GM15510 (cell line): ENCODE measurements around the gene HES1.

Experiments used
- POLR2A ChIP-seq: IDR thresholded peaks from 3 replicates; pipeline ENCODE4 v1.6.1; 2011; ENCODE audit warnings: borderline replicate concordance; ENCODE audit not compliant: insufficient read length; ENCODE audit errors: extremely low read depth

The HES1 gene

DNA sequence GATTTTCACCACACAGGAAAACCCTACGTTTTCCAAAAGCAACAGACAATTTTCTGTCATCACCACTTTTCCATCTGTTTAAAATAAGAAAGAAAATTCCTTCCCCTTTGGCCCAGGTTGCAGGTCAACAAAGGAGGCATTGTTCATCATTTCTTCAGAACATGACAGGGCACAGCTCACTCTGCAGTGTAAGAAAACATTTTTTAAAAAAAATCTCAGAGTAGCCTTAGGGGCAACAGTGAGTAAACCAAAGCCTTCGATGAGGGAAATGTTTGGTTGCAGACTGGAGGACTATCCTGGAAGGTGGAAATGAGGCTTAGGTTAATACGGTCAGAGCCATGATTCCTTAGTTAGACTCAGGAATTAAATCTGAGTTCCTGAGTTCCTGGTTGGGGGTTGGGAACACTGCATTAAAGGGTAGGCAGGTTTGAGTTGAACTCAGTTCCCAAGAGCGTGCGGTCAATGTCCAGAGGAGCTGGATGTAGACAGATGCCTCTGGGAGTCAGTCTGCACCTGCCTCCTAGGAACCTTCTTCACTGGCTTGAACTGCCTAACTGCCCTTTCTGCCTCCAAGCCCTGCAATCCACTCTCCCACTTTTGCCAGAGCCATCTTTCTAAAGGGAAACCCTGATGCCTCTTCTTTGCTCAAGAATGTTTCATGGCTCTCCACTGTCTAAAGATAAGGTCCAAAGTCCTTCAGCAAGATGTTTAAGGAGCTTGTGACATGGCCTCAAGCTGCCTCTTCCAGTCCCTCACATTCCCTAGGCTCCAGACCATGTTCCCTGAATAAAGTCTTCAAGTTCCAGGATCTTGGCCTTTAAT, 3.3 kb upstream of the HES1 start:
- TF ChIP-seq POLR2A: no peak

DNA sequence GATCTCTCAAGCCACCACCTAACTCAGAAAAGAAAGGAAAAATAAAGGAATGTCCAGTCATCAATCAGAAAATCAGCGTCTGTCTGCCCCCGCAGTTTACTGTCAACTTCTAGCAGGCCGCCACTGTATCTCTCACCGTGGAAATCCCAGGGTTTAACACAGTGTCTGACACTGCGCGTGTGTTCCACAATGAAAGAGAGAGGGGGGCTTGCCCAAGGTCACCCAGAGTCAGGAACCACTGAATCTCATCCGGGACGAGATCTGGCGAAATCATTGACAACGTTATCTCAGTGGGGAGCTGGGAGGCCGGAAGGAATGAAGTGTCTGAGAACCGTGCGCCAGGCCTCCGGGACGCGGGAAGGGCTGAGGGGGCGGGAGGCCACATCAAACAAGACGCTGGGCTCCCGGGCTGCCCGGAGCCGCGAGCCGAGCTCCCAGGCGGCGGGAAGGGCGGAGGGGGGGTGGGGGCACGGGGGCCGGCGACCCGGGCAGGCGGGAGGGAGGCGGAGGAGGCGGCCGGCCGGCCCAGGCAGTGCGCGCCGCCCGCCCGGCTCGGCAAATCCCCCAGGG, 2.2 kb upstream of the HES1 start:
- TF ChIP-seq POLR2A: peak; percentile 7

DNA sequence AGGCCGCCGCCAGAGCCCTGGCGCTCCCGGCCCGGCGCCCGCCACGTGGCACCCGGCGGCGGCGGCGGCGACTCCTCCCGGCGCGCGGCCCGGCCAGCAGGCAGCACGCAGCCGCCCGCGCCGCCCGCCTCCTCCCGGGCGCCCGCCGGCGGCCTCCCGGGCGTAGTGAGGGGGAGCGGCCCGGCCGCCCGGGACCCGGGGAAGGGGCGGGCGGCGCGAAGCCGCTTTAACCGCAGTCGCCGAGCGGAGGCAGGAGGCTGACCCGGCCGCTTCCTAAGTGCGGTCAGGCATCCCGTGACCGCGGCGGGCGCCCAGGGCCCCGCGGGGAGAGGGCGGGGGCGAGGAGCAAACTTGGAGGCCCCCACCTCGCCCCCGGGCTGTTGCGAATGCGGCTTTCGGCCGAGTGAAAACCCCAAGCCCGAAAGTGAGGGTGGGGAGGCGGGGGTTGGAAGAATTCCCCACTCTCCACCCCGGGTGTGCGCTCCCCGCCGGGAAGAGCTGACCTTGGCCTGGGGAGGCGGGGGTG, 1.7 kb upstream of the HES1 start:
- no peak for TF ChIP-seq POLR2A

DNA sequence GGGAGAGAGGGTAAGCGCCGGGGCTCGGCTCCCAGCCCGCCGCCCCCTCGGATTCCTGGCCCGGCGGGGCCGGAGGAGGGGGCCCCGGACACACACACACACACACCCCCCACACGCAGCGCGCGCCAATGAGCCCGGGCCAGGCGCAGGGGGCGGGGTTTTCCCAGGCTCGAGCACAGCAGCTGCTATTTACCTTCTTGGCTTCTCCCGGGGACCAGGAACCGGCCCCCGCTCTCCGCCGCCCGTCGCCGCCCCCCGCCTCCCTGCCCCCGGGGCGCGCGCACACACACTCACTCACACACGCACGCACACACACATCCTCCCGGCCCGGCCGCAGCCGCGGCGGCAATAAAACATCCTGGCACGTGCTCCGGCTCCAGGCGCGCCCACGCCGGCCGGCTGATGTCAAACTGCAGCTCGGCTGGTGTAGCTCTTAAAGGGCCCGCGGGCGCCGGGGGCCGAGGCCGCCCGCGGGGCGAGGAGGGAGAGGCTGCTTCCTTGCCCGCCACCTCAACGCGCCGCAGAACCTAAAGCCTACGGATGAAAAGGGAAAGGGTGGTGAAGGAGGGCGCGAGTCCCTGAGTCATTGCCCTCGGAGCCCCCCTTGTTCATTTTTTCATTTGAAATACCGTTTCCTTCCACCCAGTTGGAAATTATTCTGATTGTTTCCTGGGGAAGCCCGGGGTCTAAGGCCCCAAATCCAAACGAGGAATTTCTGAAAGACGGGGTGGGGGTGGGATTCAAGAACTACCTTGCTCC, 1.0 kb upstream of the HES1 start:
- TF ChIP-seq POLR2A: peak; percentile 27

DNA sequence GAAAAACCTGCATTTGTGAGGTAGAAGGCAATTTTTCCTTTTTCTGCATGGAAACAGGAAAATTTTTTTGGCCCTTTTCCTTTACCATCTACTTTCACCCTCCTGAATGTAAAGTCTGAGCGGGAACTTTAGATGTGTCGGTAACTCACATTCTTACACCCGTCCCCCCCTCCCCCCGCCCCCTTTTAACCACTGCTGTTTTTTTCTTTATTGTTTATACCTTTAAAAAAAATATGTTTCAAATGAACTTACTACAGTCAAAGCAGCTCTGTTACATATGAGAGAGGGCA, 487 bp upstream of the HES1 start:
- no peak for TF ChIP-seq POLR2A

DNA sequence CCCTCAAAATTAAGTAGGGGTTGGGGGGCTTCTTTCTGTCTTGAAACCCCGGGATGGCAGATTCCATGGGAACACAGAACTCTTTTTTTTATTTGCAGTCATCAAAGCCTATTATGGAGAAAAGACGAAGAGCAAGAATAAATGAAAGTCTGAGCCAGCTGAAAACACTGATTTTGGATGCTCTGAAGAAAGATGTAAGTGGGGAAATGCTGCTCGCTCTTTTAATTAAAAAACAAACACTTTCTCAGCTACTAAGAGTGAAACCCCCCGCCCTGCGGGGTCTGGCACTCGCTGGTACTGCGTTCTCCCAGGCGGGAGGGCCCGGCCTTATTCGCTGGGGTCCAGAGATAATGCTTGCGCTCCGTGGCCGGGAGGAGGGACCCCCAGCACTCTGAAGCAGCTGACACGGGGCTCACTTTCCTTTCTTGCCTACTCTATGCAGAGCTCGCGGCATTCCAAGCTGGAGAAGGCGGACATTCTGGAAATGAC, 615 bp downstream of the HES1 start:
- TF ChIP-seq POLR2A: no peak

DNA sequence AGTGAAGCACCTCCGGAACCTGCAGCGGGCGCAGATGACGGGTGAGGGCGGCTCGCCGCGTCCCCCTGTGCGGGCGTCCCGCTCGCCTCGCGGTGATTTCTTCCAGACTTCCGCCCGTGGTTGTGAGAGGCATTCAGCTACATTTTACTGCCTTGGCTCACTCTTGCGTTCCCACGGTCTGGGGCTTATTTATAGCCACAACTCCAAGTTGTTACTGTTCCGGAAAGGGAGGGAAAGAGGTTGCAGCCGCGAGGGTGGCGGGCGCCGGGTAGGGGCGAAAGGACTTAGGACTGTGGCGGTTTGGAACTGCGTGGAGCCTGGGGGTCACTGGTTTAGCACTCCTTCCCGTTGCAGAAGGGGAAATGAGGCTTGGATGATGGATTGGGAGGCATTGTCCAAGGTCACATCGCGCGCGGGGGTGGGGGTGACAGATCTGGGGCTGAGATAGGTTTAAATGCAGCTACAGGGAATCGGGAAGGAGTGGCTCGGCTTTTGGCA, 1.1 kb downstream of the HES1 start:
- TF ChIP-seq POLR2A: no peak

DNA sequence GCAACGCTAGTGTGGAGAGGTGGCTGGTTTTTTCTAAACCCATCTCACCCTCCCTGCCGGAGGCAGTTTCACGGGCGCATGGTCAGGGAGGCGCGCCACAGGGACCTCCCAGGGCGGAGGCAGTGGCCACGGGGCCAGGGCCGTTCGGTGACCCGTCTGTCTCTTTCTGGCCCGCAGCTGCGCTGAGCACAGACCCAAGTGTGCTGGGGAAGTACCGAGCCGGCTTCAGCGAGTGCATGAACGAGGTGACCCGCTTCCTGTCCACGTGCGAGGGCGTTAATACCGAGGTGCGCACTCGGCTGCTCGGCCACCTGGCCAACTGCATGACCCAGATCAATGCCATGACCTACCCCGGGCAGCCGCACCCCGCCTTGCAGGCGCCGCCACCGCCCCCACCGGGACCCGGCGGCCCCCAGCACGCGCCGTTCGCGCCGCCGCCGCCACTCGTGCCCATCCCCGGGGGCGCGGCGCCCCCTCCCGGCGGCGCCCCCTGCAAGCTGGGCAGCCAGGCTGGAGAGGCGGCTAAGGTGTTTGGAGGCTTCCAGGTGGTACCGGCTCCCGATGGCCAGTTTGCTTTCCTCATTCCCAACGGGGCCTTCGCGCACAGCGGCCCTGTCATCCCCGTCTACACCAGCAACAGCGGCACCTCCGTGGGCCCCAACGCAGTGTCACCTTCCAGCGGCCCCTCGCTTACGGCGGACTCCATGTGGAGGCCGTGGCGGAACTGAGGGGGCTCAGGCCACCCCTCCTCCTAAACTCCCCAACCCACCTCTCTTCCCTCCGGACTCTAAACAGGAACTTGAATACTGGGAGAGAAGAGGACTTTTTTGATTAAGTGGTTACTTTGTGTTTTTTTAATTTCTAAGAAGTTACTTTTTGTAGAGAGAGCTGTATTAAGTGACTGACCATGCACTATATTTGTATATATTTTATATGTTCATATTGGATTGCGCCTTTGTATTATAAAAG, 1.8 kb downstream of the HES1 start:
- TF ChIP-seq POLR2A: peak; percentile 36

DNA sequence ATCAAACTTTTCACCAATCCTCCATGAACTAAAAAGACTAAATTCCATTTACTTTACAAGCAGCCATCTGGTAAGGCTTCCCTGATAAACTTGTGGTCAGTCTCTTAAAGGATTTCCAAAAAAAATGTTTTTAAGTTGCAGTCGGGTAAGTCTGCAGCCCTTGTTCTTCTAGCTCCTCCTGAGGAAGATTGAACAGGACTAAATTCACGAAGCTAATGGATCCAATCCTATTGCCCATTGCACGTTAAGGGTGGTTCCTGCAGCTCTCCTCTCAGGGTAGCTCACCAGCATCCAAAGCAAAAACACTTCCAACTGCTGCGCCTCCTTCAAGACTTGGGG, 2.8 kb downstream of the HES1 start:
- no peak for TF ChIP-seq POLR2A

DNA sequence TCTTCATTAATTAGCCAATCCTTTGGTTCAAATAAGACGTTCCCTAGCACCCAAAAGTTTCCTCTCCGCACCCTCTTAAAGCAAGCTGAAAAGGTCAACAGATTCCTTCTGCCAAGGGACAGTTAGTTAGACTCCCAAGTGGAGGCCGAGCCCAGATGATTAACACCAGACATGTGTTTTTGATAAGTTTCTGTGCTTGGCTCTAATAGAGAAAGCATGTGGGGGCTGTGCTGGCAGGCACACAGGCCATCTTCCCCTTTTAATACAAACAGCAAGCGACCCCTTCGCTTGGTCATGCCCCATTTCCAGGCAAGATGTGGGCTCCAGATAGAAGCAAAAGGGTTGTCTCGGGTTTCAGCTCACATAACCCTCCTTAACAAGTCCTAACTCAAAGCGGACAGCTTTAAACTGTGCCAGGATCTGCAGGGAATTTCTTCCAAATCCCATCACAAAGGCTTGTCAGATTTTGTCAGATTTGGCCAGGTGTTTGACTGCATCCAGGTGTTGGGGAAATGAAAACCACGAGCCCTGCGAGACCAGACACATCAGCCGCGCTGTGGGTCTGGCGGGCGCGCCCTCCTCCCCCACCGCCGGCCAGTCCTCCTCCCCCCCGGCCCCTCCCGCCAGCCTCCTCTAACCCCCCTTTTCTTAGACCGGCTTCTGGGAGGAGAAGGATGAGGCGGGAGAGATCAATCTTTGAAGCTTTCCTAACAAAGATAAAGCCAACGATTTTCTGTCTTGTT, 3.3 kb downstream of the HES1 start:
- TF ChIP-seq POLR2A: no peak

DNA sequence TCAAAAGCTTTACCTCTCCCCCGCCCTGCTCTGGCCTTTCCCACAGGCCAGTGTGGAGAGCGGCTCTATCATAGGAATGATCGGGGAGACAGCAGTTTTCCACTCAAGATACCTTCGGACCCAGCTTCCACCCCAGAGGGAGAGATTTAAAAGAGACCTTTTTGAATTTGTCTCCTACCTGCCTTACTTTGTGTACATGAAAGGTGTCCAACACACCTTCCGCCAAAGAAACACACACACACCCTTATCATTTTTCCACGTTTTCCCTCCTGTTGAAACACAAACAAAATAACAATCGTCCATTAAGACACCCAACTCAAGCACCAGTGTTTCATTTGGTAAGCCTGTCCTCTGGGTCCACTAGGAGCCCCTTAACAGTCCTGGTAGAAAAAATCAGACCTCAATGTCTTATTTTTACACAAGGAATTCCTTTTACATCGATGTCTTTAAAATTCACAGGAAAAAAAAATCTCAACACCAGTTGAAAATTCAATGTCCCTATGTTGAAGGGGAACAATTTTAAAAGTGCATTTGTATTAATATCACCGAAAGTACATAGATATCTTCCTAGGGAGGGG, 4.0 kb downstream of the HES1 start:
- no peak for TF ChIP-seq POLR2A

DNA sequence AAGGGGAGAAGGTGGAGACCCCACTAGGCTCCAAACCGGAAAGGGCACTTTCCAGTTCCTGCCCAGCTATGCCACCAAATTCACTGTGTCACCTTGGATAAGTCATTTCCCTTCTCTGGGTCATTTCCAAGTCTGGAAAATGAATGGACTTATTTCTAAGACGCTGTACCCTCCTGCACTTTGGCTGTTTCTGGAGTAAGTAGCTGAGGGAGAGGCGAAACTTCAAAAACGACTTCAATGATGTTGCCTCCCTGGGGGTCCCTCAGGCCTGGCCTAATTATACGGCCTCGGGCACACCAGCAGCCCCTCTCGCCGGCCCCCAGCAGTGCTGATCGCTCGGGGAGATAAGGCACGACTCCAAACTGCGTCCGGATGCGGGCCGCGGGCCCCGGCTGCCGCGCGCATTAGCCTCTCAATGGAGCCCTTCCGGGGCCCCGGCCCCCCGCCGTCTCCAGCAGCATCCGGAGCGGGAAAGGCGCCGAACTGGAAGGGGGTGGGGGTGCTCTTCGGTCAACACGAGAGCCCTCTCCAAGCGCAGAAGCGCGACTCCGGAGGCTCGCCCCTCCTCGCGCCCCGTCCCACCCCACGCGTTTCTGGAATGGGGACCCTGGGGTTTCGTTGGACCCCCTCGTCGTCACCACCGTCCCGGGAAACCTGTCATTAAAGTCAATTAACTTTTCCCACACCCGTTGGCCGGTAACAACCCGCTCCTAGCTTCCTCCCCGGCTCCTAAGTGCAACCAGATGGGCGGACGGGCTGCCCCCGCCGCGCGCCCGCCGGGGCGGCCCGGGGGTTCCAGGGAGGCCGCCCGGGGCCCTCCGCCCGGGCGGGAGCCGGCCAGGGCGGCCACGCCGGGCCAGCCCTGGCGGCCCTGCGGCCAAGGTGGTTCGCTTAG, 4.8 kb downstream of the HES1 start:
- TF ChIP-seq POLR2A: no peak
